Karpas-422 (cell line): ENCODE results near the gene ATOX1. TPM values are rescaled to one million over a fixed set of nuclear protein-coding genes. Genes with fewer than 3 reads are reported as not detected.

Source experiments
- DNase-seq: peaks from one replicate; pipeline ENCODE4 v3.0.0-alpha.2; 2015
- H2AFZ ChIP-seq: fragments of 200-600 bp; sonication (generic); 2 replicates; pipeline ENCODE4 v1.6.1; 2014; ENCODE audit warnings: antibody characterized with exemption, low read length, mixed read lengths
- H3K27ac ChIP-seq: fragments of 200-600 bp; sonication (generic); 2 replicates; pipeline ENCODE4 v1.5.1; 2014; ENCODE audit warnings: mild to moderate bottlenecking, low read length, moderate library complexity
- H3K27me3 ChIP-seq: fragments of 200-600 bp; sonication (generic); 2 replicates; pipeline ENCODE4 v1.6.1; 2014; ENCODE audit warnings: low read length, mixed read lengths
- H3K36me3 ChIP-seq: fragments of 200-600 bp; sonication (generic); 2 replicates; pipeline ENCODE4 v1.6.1; 2014; ENCODE audit warnings: low read length, mixed read lengths; ENCODE audit not compliant: insufficient read depth
- H3K4me1 ChIP-seq: fragments of 200-600 bp; sonication (generic); 2 replicates; pipeline ENCODE4 v1.6.1; 2014; ENCODE audit warnings: mild to moderate bottlenecking, low read length, mixed read lengths
- H3K4me2 ChIP-seq: fragments of 200-600 bp; sonication (generic); 2 replicates; pipeline ENCODE4 v1.6.1; 2014; ENCODE audit warnings: low read length, low read depth, mild to moderate bottlenecking; ENCODE audit not compliant: poor library complexity, severe bottlenecking
- H3K4me3 ChIP-seq: fragments of 200-600 bp; sonication (generic); 2 replicates; pipeline ENCODE4 v1.5.1; 2014; ENCODE audit warnings: mild to moderate bottlenecking, antibody characterized with exemption, low read length, mixed read lengths
- H3K79me2 ChIP-seq: fragments of 200-600 bp; sonication (generic); 2 replicates; pipeline ENCODE4 v1.6.1; 2014; ENCODE audit warnings: mild to moderate bottlenecking, low read length, mixed read lengths
- H3K9ac ChIP-seq: fragments of 200-600 bp; sonication (generic); 2 replicates; pipeline ENCODE4 v1.6.0; 2014; ENCODE audit warnings: low read length
- H3K9me2 ChIP-seq: fragments of 200-600 bp; sonication (generic), shearing (Covaris generic); replicated peaks from 2 replicates; pipeline ENCODE4 v1.6.0; 2014; ENCODE audit warnings: mild to moderate bottlenecking, low read length, moderate library complexity; ENCODE audit not compliant: insufficient read depth
- H3K9me3 ChIP-seq: fragments of 300-700, 200-600 bp; sonication (generic); 2 replicates; pipeline ENCODE4 v1.6.1; 2014; ENCODE audit warnings: low read length, mixed read lengths
- H4K20me1 ChIP-seq: fragments of 200-600 bp; sonication (generic); 2 replicates; pipeline ENCODE4 v1.6.1; 2014; ENCODE audit warnings: mild to moderate bottlenecking, antibody characterized with exemption, low read length, low read depth; ENCODE audit not compliant: insufficient read depth
- total RNA-seq: library from RNA; depleted of rRNA; stranded (reverse); fragments of >200 nt; shearing (Covaris generic); gene quantifications from 2 replicates; pipeline ENCODE4 v1.2.3, GENCODE V29; 2014; ENCODE audit warnings: low replicate concordance

Gene ATOX1
- total RNA-seq, 1 experiment from 2014 or later, result 104 TPM

GRCh38 chr5:151757233-151758140, 944 bp downstream of the ATOX1 start:
- peak overlapping the region; percentile 94 for H3K4me3 ChIP-seq
- no peak overlapping the region for H2AFZ ChIP-seq
- peaks cover 7% of the 10 kb centered on the region; the same call in 1 of the 2 replicates for H3K36me3 ChIP-seq
- no peaks in the 10 kb centered on the region for H4K20me1 ChIP-seq
- peak overlapping the region; percentile 93 for H3K4me2 ChIP-seq
- peak; percentile 60 for DNase-seq
- H3K27ac ChIP-seq, result peak overlapping the region; percentile 34; the same call in 1 of the 2 replicates
- H3K79me2 ChIP-seq, result peaks cover 58% of the 10 kb centered on the region
- H3K9me2 ChIP-seq, result no peaks in the 10 kb centered on the region
- H3K9ac ChIP-seq, result peak overlapping the region; percentile 95
- peaks cover 23% of the 10 kb centered on the region for H3K4me1 ChIP-seq
- H3K9me3 ChIP-seq, result no peaks in the 10 kb centered on the region
- no peaks in the 10 kb centered on the region for H3K27me3 ChIP-seq

GRCh38 chr5:151755383-151755782, 3.0 kb downstream of the ATOX1 start:
- Histone ChIP-seq H3K79me2 (peaks cover 75% of the 10 kb centered on the region), H3K9ac (no peak overlapping the region), H3K27me3 (no peaks in the 10 kb centered on the region), H3K4me2 (no peak overlapping the region), H2AFZ (no peak overlapping the region), H3K4me3 (no peak overlapping the region), H4K20me1 (no peaks in the 10 kb centered on the region), H3K36me3 (peaks cover 7% of the 10 kb centered on the region; the same call in 1 of the 2 replicates), H3K27ac (no peak overlapping the region), H3K9me3 (no peaks in the 10 kb centered on the region), H3K9me2 (no peaks in the 10 kb centered on the region), H3K4me1 (peaks cover 23% of the 10 kb centered on the region)
- no peak for DNase-seq

GRCh38 chr5:151751593-151751992, 6.8 kb downstream of the ATOX1 start:
- H3K9ac ChIP-seq, result no peak overlapping the region
- H3K27ac ChIP-seq, result no peak overlapping the region
- H3K36me3 ChIP-seq, result peaks cover 7% of the 10 kb centered on the region; the same call in 1 of the 2 replicates
- no peak overlapping the region for H3K4me2 ChIP-seq
- H3K4me3 ChIP-seq, result no peak overlapping the region
- H4K20me1 ChIP-seq, result no peaks in the 10 kb centered on the region
- peaks cover 6% of the 10 kb centered on the region for H3K4me1 ChIP-seq
- no peaks in the 10 kb centered on the region for H3K9me2 ChIP-seq
- no peaks in the 10 kb centered on the region for H3K9me3 ChIP-seq
- no peak for DNase-seq
- no peak overlapping the region for H2AFZ ChIP-seq
- peaks cover 76% of the 10 kb centered on the region for H3K79me2 ChIP-seq
- H3K27me3 ChIP-seq, result no peaks in the 10 kb centered on the region

- no peak overlapping the region for H3K27ac ChIP-seq
- no peak overlapping the region for H3K4me3 ChIP-seq
- no peaks in the 10 kb centered on the region for H3K9me3 ChIP-seq
- H2AFZ ChIP-seq, result no peak overlapping the region
- no peak overlapping the region for H3K9ac ChIP-seq
- H3K36me3 ChIP-seq, result peaks cover 7% of the 10 kb centered on the region; the same call in 1 of the 2 replicates
- peaks cover 71% of the 10 kb centered on the region for H3K79me2 ChIP-seq
- no peaks in the 10 kb centered on the region for H3K9me2 ChIP-seq
- H3K4me2 ChIP-seq, result no peak overlapping the region
- H3K27me3 ChIP-seq, result no peaks in the 10 kb centered on the region
- peaks cover under 1% of the 10 kb centered on the region for H3K4me1 ChIP-seq
- no peak for DNase-seq
- H4K20me1 ChIP-seq, result no peaks in the 10 kb centered on the region
Observed at GRCh38 chr5:151751091-151751490, 7.3 kb downstream of the ATOX1 start.

GRCh38 chr5:151750121-151750520, 8.3 kb downstream of the ATOX1 start:
- Histone ChIP-seq H3K27me3 (no peaks in the 10 kb centered on the region), H3K9ac (no peak overlapping the region), H3K79me2 (peaks cover 62% of the 10 kb centered on the region), H3K9me3 (no peaks in the 10 kb centered on the region), H3K4me2 (no peak overlapping the region), H3K4me1 (peaks cover under 1% of the 10 kb centered on the region), H3K4me3 (no peak overlapping the region), H2AFZ (no peak overlapping the region), H3K36me3 (peaks cover 8% of the 10 kb centered on the region; the same call in 1 of the 2 replicates), H4K20me1 (no peaks in the 10 kb centered on the region), H3K27ac (no peak overlapping the region), H3K9me2 (no peaks in the 10 kb centered on the region)
- DNase-seq, result no peak

- Histone ChIP-seq H3K9me2 (no peaks in the 10 kb centered on the region), H4K20me1 (no peaks in the 10 kb centered on the region), H3K9ac (no peak overlapping the region), H2AFZ (no peak overlapping the region), H3K27ac (no peak overlapping the region), H3K36me3 (peaks cover 14% of the 10 kb centered on the region; the same call in 1 of the 2 replicates), H3K27me3 (no peaks in the 10 kb centered on the region), H3K9me3 (no peaks in the 10 kb centered on the region), H3K4me3 (no peak overlapping the region), H3K79me2 (peaks cover 23% of the 10 kb centered on the region), H3K4me1 (peaks cover 19% of the 10 kb centered on the region), H3K4me2 (no peak overlapping the region)
- DNase-seq, result no peak
Observed at GRCh38 chr5:151745071-151745705, 13.2 kb downstream of the ATOX1 start.

- H3K27ac ChIP-seq, result 0 out of 2 replicates have a peak overlapping the region, but pooled peaks have one; percentile 5
- H2AFZ ChIP-seq, result no peak overlapping the region
- H3K9me3 ChIP-seq, result no peaks in the 10 kb centered on the region
- H3K79me2 ChIP-seq, result peaks cover 12% of the 10 kb centered on the region
- H3K36me3 ChIP-seq, result peaks cover 14% of the 10 kb centered on the region; the same call in 1 of the 2 replicates
- no peak overlapping the region for H3K9ac ChIP-seq
- H3K9me2 ChIP-seq, result no peaks in the 10 kb centered on the region
- no peak overlapping the region for H3K4me2 ChIP-seq
- no peaks in the 10 kb centered on the region for H4K20me1 ChIP-seq
- DNase-seq, result no peak
- peaks cover 19% of the 10 kb centered on the region for H3K4me1 ChIP-seq
- H3K27me3 ChIP-seq, result no peaks in the 10 kb centered on the region
- H3K4me3 ChIP-seq, result no peak overlapping the region
Observed at GRCh38 chr5:151743530-151743929, 14.9 kb downstream of the ATOX1 start.

GRCh38 chr5:151742870-151743294, 15.5 kb downstream of the ATOX1 start:
- Histone ChIP-seq H3K4me3 (no peak overlapping the region), H3K4me2 (no peak overlapping the region), H3K9me3 (no peaks in the 10 kb centered on the region), H3K4me1 (peaks cover 19% of the 10 kb centered on the region), H3K27me3 (no peaks in the 10 kb centered on the region), H2AFZ (no peak overlapping the region), H4K20me1 (no peaks in the 10 kb centered on the region), H3K36me3 (peaks cover 14% of the 10 kb centered on the region; the same call in 1 of the 2 replicates), H3K9ac (no peak overlapping the region), H3K27ac (no peak overlapping the region), H3K79me2 (peaks cover 7% of the 10 kb centered on the region; the same call in 1 of the 2 replicates), H3K9me2 (no peaks in the 10 kb centered on the region)
- peak; percentile 62 for DNase-seq
